GM18520 (cell line): ENCODE data around the gene ARFGAP3.

Experiments used
- ATAC-seq: cut with Tn5 transposase; IDR thresholded peaks from one replicate; pipeline ENCODE4 v1.9.1; 2021; ENCODE audit not compliant: unreplicated experiment

The ARFGAP3 gene

GRCh38 chr22:42865536-42865935 lies 8.5 kb upstream of the ARFGAP3 start:
- no peak for ATAC-seq

- ATAC-seq: no peak
Observed at GRCh38 chr22:42863349-42863961, 6.4 kb upstream of the ARFGAP3 start.

DNA sequence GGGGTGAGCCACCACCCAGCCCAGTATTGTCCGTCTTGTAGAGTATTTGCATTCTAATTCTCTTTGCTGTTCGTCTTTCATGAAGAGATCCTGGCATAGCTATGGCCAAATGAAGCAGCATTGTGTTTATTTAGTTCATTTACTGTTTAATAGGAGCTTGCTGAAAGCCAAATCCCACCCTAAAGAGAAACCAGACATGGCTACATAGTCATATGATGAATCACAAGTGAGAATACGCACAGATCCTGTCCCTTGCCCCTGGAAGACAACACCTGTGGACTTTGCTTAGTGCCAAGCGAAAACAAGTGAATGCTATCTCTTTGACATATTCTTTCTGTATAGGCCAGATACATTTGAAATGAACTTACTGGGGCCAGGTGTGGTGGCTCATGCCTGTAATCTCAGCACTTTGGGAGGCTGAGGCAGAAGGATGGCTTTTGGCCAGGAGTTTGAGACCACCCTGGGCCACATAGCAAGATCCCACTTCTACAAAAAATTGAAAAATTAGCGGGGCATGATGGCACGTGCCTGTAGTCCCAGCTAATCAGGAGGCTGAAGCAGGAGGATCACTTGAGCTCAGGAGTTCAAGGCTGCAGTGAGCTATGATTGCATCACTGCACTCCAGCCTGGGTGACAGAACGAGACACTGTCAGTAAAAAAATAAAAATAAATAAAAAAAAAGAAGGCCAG lies 5.1 kb upstream of the ARFGAP3 start:
- no peak for ATAC-seq

DNA sequence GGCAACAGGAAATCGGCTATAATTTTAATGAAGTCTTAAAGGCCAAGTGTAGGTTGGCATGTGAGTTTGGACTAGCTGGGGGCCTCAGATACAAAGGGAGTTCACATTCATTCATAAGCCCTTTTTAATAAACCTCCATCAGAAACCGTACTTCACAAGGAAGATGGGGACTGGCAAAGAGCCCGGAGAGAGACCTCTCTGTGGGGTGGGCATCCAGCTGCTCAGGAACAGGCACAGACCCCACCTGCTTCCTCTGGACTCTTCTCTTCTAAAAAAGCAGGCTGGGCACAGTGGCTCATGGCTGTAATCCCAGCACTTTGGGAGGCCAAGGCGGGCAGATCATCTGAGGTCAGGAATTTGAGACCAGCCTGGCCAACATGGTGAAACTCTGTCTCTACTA lies 3.9 kb upstream of the ARFGAP3 start:
- no peak for ATAC-seq

- no peak for ATAC-seq
Observed at GRCh38 chr22:42857845-42858481, 890 bp upstream of the ARFGAP3 start.

DNA sequence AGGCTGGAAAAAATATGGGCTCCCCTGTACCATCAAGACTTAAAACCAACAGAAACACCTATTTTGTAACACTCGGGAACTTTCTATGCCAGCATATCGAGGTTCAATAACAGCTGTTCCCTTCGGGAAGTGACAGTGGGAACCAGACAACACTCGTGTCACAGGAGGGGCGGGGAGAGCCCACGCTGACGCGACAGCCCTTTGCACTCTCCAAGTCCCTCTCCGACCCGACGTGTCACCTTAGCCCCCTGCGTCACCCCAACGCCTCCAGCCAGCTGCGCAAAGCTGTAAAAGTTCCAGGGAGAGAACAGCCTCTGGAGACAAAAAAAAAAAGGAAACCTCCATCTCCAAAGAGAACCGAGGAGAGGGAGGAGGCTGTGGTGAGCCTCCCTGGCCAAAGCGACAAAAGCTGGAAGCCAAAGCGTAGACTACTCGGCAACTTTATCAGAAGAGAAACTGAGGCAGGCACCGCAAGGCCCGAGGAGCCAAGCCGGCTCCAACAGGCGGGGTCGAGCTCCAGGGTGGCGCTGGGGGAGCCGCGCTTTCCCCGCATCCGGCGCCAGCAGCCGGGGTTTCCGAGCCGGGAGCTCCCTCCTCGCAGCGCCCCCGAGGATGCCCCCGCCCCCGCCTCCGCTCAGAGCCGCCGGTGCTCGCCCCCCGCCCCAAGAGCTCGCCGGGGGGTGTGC lies 751 bp downstream of the ARFGAP3 start:
- no peak for ATAC-seq

DNA sequence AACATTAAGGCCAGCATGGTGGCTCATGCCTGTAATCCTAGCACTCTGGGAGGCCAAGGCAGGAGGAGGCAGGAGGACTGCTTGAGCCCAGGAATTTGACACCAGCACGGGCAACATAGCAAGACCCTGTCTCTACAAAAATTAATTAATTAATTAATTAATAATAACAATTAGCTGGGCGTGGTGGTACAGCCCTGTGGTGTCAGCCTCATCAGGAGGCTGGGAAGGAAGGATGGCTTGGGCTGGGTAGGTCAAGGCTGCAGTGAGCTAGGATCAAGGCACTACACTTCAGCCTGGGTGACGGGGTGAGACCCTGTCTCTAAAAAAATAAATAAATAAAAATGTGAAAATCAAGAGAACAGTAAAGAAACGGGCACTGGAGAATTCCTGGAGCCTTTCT lies 1.4 kb downstream of the ARFGAP3 start:
- ATAC-seq: no peak

- ATAC-seq: no peak
Observed at GRCh38 chr22:42855211-42855610, 1.9 kb downstream of the ARFGAP3 start.

- no peak for ATAC-seq
Observed at GRCh38 chr22:42848941-42849550, 8.0 kb downstream of the ARFGAP3 start.

GRCh38 chr22:42847110-42847509 lies 10.0 kb downstream of the ARFGAP3 start:
- no peak for ATAC-seq

GRCh38 chr22:42844756-42845155 lies 12.3 kb downstream of the ARFGAP3 start:
- no peak for ATAC-seq

DNA sequence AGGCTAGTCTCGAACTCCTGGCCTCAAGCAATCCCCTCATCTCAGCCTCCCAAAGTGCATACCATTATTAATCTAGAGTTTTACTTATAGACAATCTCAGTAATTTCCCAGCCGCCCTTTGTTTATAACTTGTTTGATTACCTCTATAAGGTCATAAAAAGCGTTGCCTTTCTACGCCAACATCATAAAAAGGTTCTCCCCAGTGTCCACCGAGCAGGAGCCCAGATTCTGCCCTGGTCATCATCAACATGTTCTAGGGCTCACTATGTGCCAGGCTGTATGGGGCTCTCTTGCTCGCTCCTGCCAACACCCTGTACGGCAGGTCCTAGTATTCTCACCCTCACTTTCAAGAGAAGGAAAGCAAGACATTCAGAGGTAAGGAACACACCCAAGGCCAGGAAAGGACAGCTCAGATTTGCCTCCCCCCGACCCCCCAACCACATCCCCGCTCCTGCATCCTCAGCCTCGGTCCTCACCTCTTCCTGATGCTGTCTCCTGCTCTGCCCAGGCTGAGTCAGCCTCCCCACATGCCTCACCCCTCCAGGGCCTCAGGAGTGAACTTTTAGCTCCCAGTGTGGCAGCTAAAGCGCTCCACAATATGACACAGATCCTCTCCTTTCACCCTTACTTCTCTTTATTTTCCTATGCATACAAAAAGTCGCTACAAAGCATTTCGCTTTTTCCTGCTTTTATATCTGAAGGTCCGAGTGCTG lies 14.3 kb downstream of the ARFGAP3 start:
- no peak for ATAC-seq

DNA sequence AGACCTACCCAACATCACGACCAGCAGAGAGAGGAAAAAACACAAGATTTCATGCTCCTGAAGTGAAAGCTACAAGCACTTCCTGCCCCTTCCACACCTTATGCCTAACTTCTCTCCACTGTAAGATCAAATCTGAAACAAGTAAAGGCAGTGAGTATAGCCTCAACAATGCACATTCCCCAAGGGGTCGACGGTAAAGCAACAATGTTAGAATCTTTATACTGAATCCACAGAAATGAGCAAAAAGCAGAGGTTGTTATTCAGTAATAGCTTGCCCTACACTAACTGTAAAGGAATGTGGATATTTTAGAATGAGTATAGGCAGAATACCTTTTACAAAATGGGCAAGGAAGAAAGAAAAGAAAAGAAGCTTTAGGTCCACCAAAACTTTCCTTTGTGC lies 15.6 kb downstream of the ARFGAP3 start:
- ATAC-seq: no peak

GRCh38 chr22:42837556-42837955 lies 19.5 kb downstream of the ARFGAP3 start:
- ATAC-seq: no peak

- no peak for ATAC-seq
Observed at GRCh38 chr22:42836026-42836425, 21.0 kb downstream of the ARFGAP3 start.

- no peak for ATAC-seq
Observed at GRCh38 chr22:42834177-42834949, 22.7 kb downstream of the ARFGAP3 start.

- no peak for ATAC-seq
Observed at GRCh38 chr22:42833104-42833503, 24.0 kb downstream of the ARFGAP3 start.

- ATAC-seq: no peak
Observed at GRCh38 chr22:42831712-42832111, 25.4 kb downstream of the ARFGAP3 start.

GRCh38 chr22:42830161-42830560 lies 26.9 kb downstream of the ARFGAP3 start:
- ATAC-seq: no peak

- no peak for ATAC-seq
Observed at GRCh38 chr22:42829302-42829701, 27.8 kb downstream of the ARFGAP3 start.
